NCI-H2196 (cell line): ENCODE results near the gene MLANA.

Experiments used
- DNase-seq: peaks from one replicate; lab custom pipeline; 2025; ENCODE audit not compliant: unreplicated experiment; lab: John Stamatoyannopoulos, UW

MLANA gene

DNA sequence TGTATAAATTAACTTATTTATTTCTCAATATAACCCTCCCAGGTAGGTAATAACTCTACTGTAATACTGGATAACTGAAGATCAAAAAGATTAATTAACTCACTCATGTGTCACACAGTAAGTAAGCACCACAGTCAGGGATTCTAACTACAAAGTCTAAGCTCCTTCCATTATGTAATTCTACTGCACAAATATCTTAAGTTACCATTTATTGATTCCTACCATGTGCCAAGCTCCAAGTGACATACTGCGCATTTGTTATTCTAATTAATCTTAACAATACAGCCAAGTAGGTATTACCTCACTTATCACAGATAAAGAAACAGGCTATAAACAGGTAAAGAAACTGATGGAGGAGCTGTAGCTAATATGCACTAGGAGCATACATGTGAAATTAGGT is 66.5 kb downstream of the MLANA start:
- DNase-seq: no peak

DNA sequence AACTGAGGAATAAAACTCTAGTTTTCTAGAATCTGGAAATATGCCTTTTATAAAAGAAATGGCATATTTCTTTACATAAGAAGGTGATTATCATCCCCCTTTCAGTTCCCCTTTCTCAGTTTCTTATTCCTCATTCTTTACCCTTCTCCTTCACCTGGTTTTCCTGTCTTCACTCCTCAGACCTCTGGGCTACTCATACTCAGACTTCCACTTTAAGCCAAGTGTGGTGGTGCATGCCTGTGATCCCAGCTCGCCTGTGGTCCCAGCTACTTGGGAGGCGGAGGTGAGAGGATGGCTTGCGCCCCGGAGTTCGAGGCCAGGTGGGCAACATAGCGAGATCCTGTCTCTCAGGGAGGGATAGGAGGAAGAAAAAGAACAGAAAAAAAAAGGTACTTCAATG is 67.6 kb downstream of the MLANA start:
- no peak for DNase-seq
